Measurements from ENCODE around the gene TSPAN14. TPM values are rescaled to one million over a fixed set of nuclear protein-coding genes. Genes with fewer than 3 reads are reported as not detected.
A peak's percentile ranks its signal among the peaks of the same experiment; 100 is the strongest.

TSPAN14 gene
- total and polyA plus RNA-seq, 2 of the 8 experiments (the other 6 are each of a cell fraction or from before 2014, with no cell fraction given): 47.4 to 57.8 TPM

GRCh38 chr10:80444646-80445319 lies 9.3 kb upstream of the TSPAN14 start:
- FAIRE-seq: peak; percentile 39
- WGBS, 2 experiments (ENCODE audit: extremely low coverage in 1 of 2, insufficient coverage in 1 of 2, insufficient read length in 1 of 2, insufficient replicate concordance in 2 of 2, low coverage in 1 of 2, low lambda C conversion rate in 2 of 2, missing lambda C conversion rate in 1 of 2): 28% methylated on average over 11 of the region's 11 CpGs; no CpG with 5 or more reads in 1 of the 2 experiments
- no peak for TF ChIP-seq TBP (IDR thresholded peaks at IDR 0.05; ENCODE audit: low read depth, low read length)
- no peak for TF ChIP-seq KDM1A (IDR thresholded peaks at IDR 0.05; ENCODE audit: borderline replicate concordance, low read length)
- TF ChIP-seq YY1 (IDR thresholded peaks at IDR 0.05; ENCODE audit: low read depth, low read length): peak; percentile 21; the same call in 1 of the 2 replicates
- TF ChIP-seq RAD21 (IDR thresholded peaks at IDR 0.05 in 1 of 2, conservative IDR thresholded peaks at IDR 0.05 in 1 of 2; ENCODE audit: low read depth in 2 of 2, low read length in 2 of 2): peak; percentile 98
- no peak for TF ChIP-seq CTBP2 (IDR thresholded peaks at IDR 0.05; ENCODE audit: borderline replicate concordance, insufficient read depth, insufficient read length, low read length)
- TF ChIP-seq KDM5A (IDR thresholded peaks at IDR 0.05; ENCODE audit: low read length): no peak
- TF ChIP-seq POU5F1 (IDR thresholded peaks at IDR 0.05; ENCODE audit: low read depth, low read length): no peak
- peak; percentile 78 to 95 (median 87) for TF ChIP-seq CTCF (IDR thresholded peaks at IDR 0.05; ENCODE audit: control extremely low read depth in 1 of 3, insufficient read depth in 1 of 3, low read depth in 1 of 3, low read length in 3 of 3)
- TF ChIP-seq PHF8 (conservative IDR thresholded peaks at IDR 0.05; ENCODE audit: low read depth, low read length): no peak

More at GRCh38 chr10:80444646-80445319, 9.3 kb upstream of the TSPAN14 start:
- peaks cover 0 to 3% (median 0%) of the 10 kb centered on the region in 4 experiments; a peak in 1 of 7 replicates for H3K4me1 ChIP-seq (replicated peaks in 1 of 4; ENCODE audit: control insufficient read depth in 3 of 4, insufficient read depth in 4 of 4, low read length in 3 of 4)
- H3K79me1 ChIP-seq (ENCODE audit: low read depth, low read length): no peaks in the 10 kb centered on the region
- H3K56ac ChIP-seq (replicated peaks; ENCODE audit: insufficient read length, low read depth, low read length): no peak overlapping the region
- H3K4me3 ChIP-seq (ENCODE audit: extremely low read depth in 1 of 4, insufficient read depth in 2 of 4, low read depth in 3 of 4, low read length in 4 of 4): no peak overlapping the region
- H4K5ac ChIP-seq (ENCODE audit: insufficient read length, low read depth, low read length): no peak overlapping the region
- H4K8ac ChIP-seq (ENCODE audit: extremely low read depth, insufficient read depth, low read length): no peak overlapping the region
- ChIA-PET POLR2A (ENCODE audit: partially characterized antibody) (interaction anchor here (1.0 to 1.5 kb wide), 2 partner anchors 24 to 61 kb away, joined by 3 read pairs; no protein-coding TSS in a partner anchor), CTCF (ENCODE audit: partially characterized antibody) (interaction anchor here (0.6 to 38.4 kb wide), 54 partner anchors 8 to 1377 kb away, joined by 3 to 1263 read pairs (median 4); partner anchors contain the start of genes DYDC1, DYDC2, PRXL2A and SH2D4B)
- no peak overlapping the region for H4K91ac ChIP-seq (replicated peaks; ENCODE audit: insufficient read length, low read length)
- no peaks in the 10 kb centered on the region for H3K36me3 ChIP-seq (ENCODE audit: control insufficient read depth in 2 of 4, insufficient read depth in 4 of 4, low read length in 3 of 4)
- no peaks in the 10 kb centered on the region for H3K79me2 ChIP-seq (ENCODE audit: control insufficient read depth in 1 of 2, insufficient read depth in 2 of 2, low read length in 2 of 2)
- no peak overlapping the region for H2BK120ac ChIP-seq (replicated peaks; ENCODE audit: low read depth, low read length)
- no peaks in the 10 kb centered on the region for H3K9me3 ChIP-seq (ENCODE audit: insufficient read depth in 2 of 2, low read depth in 1 of 2, low read length in 1 of 2)
- H3K18ac ChIP-seq (ENCODE audit: extremely low read depth, low read length): no peak overlapping the region
- H2BK5ac ChIP-seq (ENCODE audit: low read depth, low read length): peak overlapping the region; percentile 35; the same call in 1 of the 2 replicates
- no peak overlapping the region for H2BK12ac ChIP-seq (ENCODE audit: low read depth, low read length)
- no peaks in the 10 kb centered on the region for H4K20me1 ChIP-seq (replicated peaks in 1 of 2; ENCODE audit: control insufficient read depth in 1 of 2, insufficient read depth in 2 of 2, low read length in 2 of 2)
- no peak overlapping the region for H3K9ac ChIP-seq (replicated peaks in 1 of 4; ENCODE audit: extremely low read depth in 1 of 4, low read depth in 3 of 4, low read length in 3 of 4)
- H3K27me3 ChIP-seq (replicated peaks in 1 of 4; ENCODE audit: control insufficient read depth in 3 of 4, extremely low read depth in 1 of 4, insufficient read depth in 3 of 4, low read length in 3 of 4): no peaks in the 10 kb centered on the region
- H3K14ac ChIP-seq (ENCODE audit: insufficient read length): no peak overlapping the region
- H3K4ac ChIP-seq (replicated peaks; ENCODE audit: insufficient read length, low read depth, low read length): no peak overlapping the region
- H3K27ac ChIP-seq (ENCODE audit: low read depth, low read length): no peak overlapping the region
- H3K4me2 ChIP-seq (ENCODE audit: insufficient read depth in 1 of 2, low read depth in 2 of 2, low read length in 2 of 2): no peak overlapping the region
- no peak overlapping the region for H3K23ac ChIP-seq (ENCODE audit: insufficient read length)
- peak in 1 of 2 experiments; percentile 58 for DNase-seq (ENCODE audit: low read depth in 1 of 2, low spot score in 2 of 2)
- H2BK15ac ChIP-seq (ENCODE audit: low read length): peak overlapping the region; percentile 53; the same call in 1 of the 2 replicates
- no peak overlapping the region for H2BK20ac ChIP-seq (ENCODE audit: low read length)
- no peak overlapping the region for H2AFZ ChIP-seq (ENCODE audit: low read length)
- no peak overlapping the region for H2AK5ac ChIP-seq (ENCODE audit: low read depth, low read length)
- no peaks in the 10 kb centered on the region for H3K23me2 ChIP-seq (ENCODE audit: low read depth, low read length)
